ENCODE measurements around the gene ABO.

- TF ChIP-seq CTCF (IDR thresholded peaks at IDR 0.05 in 2 of 3, conservative IDR thresholded peaks at IDR 0.05 in 1 of 3; ENCODE audit: borderline replicate concordance in 1 of 3, insufficient read depth in 1 of 3, low read depth in 2 of 3, low read length in 2 of 3), result peak; percentile 92 to 99 (median 96)
- no peak for TF ChIP-seq EZH2phosphoT487 (IDR thresholded peaks at IDR 0.05; ENCODE audit: borderline replicate concordance)
- TF ChIP-seq EZH2 (IDR thresholded peaks at IDR 0.05), result no peak
- TF ChIP-seq ZBTB33 (IDR thresholded peaks at IDR 0.05; ENCODE audit: extremely low read depth, insufficient replicate concordance, low read length), result no peak
These were observed 36.0 kb downstream of the ABO start for GRCh38 chr9:133238851-133239532.

Data from HCT116 (cell line).